H1 (cell line): ENCODE results near the gene EYA2. TPM values are rescaled to one million over a fixed set of nuclear protein-coding genes. Genes with fewer than 3 reads are reported as not detected.

Experiments used
- CHD7 ChIP-seq: fragments of 300-600 bp; sonication (generic); IDR thresholded peaks from 2 replicates; pipeline ENCODE4 v1.7.1; 2012; ENCODE audit warnings: low read length, moderate library complexity, mild to moderate bottlenecking, inconsistent platforms; ENCODE audit not compliant: insufficient replicate concordance
- polyA plus RNA-seq, 7 experiments: library from polyadenylated mRNA; depleted of rRNA in 3 of 7; stranded (reverse) in 5 of 7; unstranded in 2 of 7; fragments of >200 nt in 5 of 7; fragments of 200-250 nt in 2 of 7; gene quantifications; 1 replicate in 5 of 7; 2 replicates in 1 of 7; 4 replicates in 1 of 7; pipeline versions ENCODE4 v1.2.1 to v1.2.3, GENCODE V29; 2011 to 2013; ENCODE audit warnings: missing spikeins in 2 of 7, mixed read lengths in 2 of 7
- total RNA-seq: library from RNA; stranded (reverse); fragmentation: NEBNext Ultra II Directional; extraction: Animal tissue kit (Norgen Biotek cat#: 25700); gene quantifications from 2 replicates; pipeline ENCODE4 v1.2.1, GENCODE V29; 2021

EYA2 gene
- total and polyA plus RNA-seq, 2 of the 8 experiments (the other 6 are each of a cell fraction or from before 2014, with no cell fraction given): 1.6 to 1.7 TPM

DNA sequence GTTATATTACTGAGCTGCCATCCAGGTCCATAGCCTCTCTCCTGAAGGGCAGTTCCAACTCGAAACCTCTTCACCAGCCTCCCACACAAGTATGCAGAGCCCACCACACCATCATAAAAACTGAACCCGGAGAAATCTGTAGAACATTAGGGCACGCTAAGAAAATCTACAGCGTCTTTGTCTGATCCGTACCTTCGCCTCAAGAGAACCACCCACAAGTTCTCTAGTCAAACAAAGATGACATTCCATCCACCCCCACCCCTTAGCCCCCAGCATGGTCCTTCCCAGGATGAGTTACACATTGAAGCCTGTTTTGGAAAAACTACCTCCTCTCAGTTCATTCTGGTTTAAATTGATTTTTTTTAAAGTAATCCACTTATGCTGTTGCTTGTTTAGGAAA lies 242.1 kb downstream of the EYA2 start (continued):
- TF ChIP-seq CHD7: no peak
